ENCODE measurements around the gene RGS2.

The RGS2 gene

DNA sequence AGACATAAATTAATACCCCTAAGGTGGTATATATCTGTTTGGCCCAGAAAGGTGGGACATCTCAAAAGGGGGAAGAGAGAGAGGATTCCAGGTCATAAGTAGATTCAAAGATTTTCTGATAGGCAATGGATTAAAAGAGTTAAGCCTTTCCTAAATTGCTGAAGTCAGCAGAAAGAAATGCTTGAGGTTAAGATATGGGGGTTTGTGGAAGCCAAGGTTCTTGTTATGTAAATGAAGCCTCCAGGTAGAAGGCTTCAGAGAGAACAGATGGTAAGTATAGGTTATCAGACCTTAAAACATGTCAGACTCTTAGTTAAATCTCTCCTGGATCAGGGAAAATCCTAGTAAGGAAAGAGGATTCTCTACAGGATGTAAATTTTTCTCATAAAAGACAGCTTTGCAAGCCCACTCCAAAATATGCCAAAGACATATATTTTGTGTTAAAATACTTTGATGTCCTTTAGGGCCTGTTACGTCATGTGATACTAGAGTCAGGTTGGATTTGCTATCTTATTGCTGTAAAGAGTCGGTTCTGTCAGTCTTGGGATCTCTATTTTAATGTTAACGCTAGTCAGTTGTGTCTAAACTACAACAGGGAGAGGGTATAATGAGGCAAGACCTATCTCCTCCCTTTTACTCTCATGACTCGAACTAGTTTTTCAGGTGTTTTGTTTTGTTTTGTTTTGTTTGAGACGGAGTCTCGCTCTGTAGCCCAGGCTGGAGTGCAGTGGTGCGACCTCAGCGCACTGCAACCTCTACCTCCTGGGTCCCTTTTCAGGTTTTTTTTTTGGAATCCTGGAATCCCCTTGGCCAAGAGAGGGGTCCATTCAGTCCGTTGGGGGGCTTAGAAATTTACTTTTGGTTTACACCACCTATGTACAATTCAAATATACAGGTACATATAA is 30.6 kb downstream of the RGS2 start:
- peaks cover 3% of the 10 kb centered on the region; the same call in 1 of the 2 replicates for H3K4me1 ChIP-seq (ENCODE audit: control insufficient read depth, insufficient read depth, low read length)
- CTCF ChIA-PET, result no interaction called here
- POLR2A ChIA-PET, result no interaction called here
- H3K4me3 ChIP-seq (ENCODE audit: low read depth, low read length), result no peak overlapping the region
- no peaks in the 10 kb centered on the region for H3K36me3 ChIP-seq (ENCODE audit: control insufficient read depth in 2 of 2, insufficient read depth in 1 of 2, low read length in 2 of 2)
- no peak for TF ChIP-seq ZNF248 (tag by site-specific recombination; IDR thresholded peaks at IDR 0.05)
- TF ChIP-seq ZNF768 (tag by site-specific recombination; IDR thresholded peaks at IDR 0.05), result no peak
- TF ChIP-seq ZNF341 (tag by site-specific recombination; IDR thresholded peaks at IDR 0.05; ENCODE audit: low read depth), result no peak
- TF ChIP-seq ZSCAN30 (tag by site-specific recombination; IDR thresholded peaks at IDR 0.05), result no peak
- TF ChIP-seq ZNF302 (tag by site-specific recombination; IDR thresholded peaks at IDR 0.05; ENCODE audit: low read depth), result no peak
- no peak for TF ChIP-seq ZNF549 (tag by site-specific recombination; IDR thresholded peaks at IDR 0.05)
- TF ChIP-seq ZNF133 (tag by site-specific recombination; IDR thresholded peaks at IDR 0.05), result no peak
- TF ChIP-seq ZBTB7A (tag by site-specific recombination; IDR thresholded peaks at IDR 0.05; ENCODE audit: low read depth), result no peak
- TF ChIP-seq MEIS1 (CRISPR knock-in tag; IDR thresholded peaks at IDR 0.05; ENCODE audit: borderline replicate concordance), result no peak
- no peak for TF ChIP-seq ZNF146 (tag by site-specific recombination; IDR thresholded peaks at IDR 0.05)
- TF ChIP-seq ZSCAN23 (tag by site-specific recombination; IDR thresholded peaks at IDR 0.05), result no peak
- TF ChIP-seq PRDM1 (tag by site-specific recombination; IDR thresholded peaks at IDR 0.05), result no peak
- no peak for TF ChIP-seq ZNF138 (tag by site-specific recombination; IDR thresholded peaks at IDR 0.05; ENCODE audit: borderline replicate concordance)
- TF ChIP-seq FEZF1 (tag by site-specific recombination; IDR thresholded peaks at IDR 0.05), result no peak
- no peak for TF ChIP-seq OVOL3 (tag by site-specific recombination; IDR thresholded peaks at IDR 0.05)
- no peak for TF ChIP-seq ZNF10 (tag by site-specific recombination; IDR thresholded peaks at IDR 0.05)
- TF ChIP-seq ZNF311 (tag by site-specific recombination; IDR thresholded peaks at IDR 0.05; ENCODE audit: borderline replicate concordance), result no peak
- no peak for TF ChIP-seq GLI4 (tag by site-specific recombination; IDR thresholded peaks at IDR 0.05)
- TF ChIP-seq ZNF223 (tag by site-specific recombination; IDR thresholded peaks at IDR 0.05), result no peak
- TF ChIP-seq ZNF623 (tag by site-specific recombination; IDR thresholded peaks at IDR 0.05), result no peak
- no peak overlapping the region for H3K27ac ChIP-seq (ENCODE audit: extremely low read depth, low read depth, low read length)
- no peaks in the 10 kb centered on the region for H3K9me3 ChIP-seq (ENCODE audit: control insufficient read depth, insufficient read depth, low read depth, low read length)

DNA sequence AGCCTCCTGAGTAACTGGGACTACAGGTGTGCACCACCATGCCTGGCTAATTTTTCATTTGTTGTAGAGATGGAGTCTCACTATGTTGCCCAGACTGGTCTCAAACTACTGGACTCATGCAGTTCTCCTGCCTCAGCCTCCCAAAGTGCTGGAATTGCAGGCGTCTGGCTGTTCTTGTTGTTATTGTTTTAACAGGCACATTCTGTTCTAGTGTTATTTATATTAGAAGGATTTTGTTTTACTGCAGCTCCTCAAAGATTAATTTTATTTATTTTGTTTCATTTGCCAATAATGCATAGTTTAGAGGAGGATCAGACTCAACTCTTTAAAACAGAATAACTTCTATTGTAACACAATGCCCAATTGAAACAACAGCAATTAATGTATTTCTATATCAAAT is 35.5 kb downstream of the RGS2 start:
- POLR2A ChIA-PET, result interaction anchor here (0.6 kb wide), 1 partner anchor 304 kb away, joined by 4 read pairs; no protein-coding TSS in a partner anchor
- H3K9me3 ChIP-seq (ENCODE audit: control insufficient read depth, insufficient read depth, low read depth, low read length), result no peaks in the 10 kb centered on the region
- CTCF ChIA-PET, result no interaction called here
- no peaks in the 10 kb centered on the region for H3K36me3 ChIP-seq (ENCODE audit: control insufficient read depth in 2 of 2, insufficient read depth in 1 of 2, low read length in 2 of 2)
- TF ChIP-seq ZNF157 (tag by site-specific recombination; IDR thresholded peaks at IDR 0.05), result no peak
- TF ChIP-seq SALL2 (tag by site-specific recombination; IDR thresholded peaks at IDR 0.05; ENCODE audit: borderline replicate concordance), result no peak
- no peak for TF ChIP-seq ZNF423 (tag by site-specific recombination; IDR thresholded peaks at IDR 0.05)
- TF ChIP-seq ZNF785 (tag by site-specific recombination; IDR thresholded peaks at IDR 0.05), result no peak
- TF ChIP-seq, protein P1, sequence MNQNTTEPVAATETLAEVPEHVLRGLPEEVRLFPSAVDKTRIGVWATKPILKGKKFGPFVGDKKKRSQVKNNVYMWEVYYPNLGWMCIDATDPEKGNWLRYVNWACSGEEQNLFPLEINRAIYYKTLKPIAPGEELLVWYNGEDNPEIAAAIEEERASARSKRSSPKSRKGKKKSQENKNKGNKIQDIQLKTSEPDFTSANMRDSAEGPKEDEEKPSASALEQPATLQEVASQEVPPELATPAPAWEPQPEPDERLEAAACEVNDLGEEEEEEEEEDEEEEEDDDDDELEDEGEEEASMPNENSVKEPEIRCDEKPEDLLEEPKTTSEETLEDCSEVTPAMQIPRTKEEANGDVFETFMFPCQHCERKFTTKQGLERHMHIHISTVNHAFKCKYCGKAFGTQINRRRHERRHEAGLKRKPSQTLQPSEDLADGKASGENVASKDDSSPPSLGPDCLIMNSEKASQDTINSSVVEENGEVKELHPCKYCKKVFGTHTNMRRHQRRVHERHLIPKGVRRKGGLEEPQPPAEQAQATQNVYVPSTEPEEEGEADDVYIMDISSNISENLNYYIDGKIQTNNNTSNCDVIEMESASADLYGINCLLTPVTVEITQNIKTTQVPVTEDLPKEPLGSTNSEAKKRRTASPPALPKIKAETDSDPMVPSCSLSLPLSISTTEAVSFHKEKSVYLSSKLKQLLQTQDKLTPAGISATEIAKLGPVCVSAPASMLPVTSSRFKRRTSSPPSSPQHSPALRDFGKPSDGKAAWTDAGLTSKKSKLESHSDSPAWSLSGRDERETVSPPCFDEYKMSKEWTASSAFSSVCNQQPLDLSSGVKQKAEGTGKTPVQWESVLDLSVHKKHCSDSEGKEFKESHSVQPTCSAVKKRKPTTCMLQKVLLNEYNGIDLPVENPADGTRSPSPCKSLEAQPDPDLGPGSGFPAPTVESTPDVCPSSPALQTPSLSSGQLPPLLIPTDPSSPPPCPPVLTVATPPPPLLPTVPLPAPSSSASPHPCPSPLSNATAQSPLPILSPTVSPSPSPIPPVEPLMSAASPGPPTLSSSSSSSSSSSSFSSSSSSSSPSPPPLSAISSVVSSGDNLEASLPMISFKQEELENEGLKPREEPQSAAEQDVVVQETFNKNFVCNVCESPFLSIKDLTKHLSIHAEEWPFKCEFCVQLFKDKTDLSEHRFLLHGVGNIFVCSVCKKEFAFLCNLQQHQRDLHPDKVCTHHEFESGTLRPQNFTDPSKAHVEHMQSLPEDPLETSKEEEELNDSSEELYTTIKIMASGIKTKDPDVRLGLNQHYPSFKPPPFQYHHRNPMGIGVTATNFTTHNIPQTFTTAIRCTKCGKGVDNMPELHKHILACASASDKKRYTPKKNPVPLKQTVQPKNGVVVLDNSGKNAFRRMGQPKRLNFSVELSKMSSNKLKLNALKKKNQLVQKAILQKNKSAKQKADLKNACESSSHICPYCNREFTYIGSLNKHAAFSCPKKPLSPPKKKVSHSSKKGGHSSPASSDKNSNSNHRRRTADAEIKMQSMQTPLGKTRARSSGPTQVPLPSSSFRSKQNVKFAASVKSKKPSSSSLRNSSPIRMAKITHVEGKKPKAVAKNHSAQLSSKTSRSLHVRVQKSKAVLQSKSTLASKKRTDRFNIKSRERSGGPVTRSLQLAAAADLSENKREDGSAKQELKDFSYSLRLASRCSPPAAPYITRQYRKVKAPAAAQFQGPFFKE (tag by site-specific recombination; IDR thresholded peaks at IDR 0.05; ENCODE audit: borderline replicate concordance), result no peak
- TF ChIP-seq, protein P2, sequence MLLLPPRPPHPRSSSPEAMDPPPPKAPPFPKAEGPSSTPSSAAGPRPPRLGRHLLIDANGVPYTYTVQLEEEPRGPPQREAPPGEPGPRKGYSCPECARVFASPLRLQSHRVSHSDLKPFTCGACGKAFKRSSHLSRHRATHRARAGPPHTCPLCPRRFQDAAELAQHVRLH (tag by site-specific recombination; IDR thresholded peaks at IDR 0.05), result no peak
- H3K4me3 ChIP-seq (ENCODE audit: low read depth, low read length), result no peak overlapping the region
- no peak overlapping the region for H3K27ac ChIP-seq (ENCODE audit: extremely low read depth, low read depth, low read length)
- no peaks in the 10 kb centered on the region; the same call in 1 of the 2 replicates for H3K4me1 ChIP-seq (ENCODE audit: control insufficient read depth, insufficient read depth, low read length)

Measured in HEK293 (cell line).